K562 (cell line): ENCODE data around the gene NPR1. TPM values are rescaled to one million over a fixed set of nuclear protein-coding genes. Genes with fewer than 3 reads are reported as not detected.

Source experiments
- BRD9 ChIP-seq: fragments of 450-650 bp; IDR thresholded peaks from 2 replicates; pipeline ENCODE4 v1.6.1; 2018; ENCODE audit warnings: low read depth; ENCODE audit not compliant: partially characterized antibody
- CBFB ChIP-seq: sonication (generic); formaldehyde crosslinking; IDR thresholded peaks from 2 replicates; pipeline ENCODE4 v1.4.0; 2020; ENCODE audit warnings: mild to moderate bottlenecking, missing genetic modification reagents
- ILK ChIP-seq: fragments of 450-650 bp; IDR thresholded peaks from 2 replicates; pipeline ENCODE4 v1.6.1; 2016; ENCODE audit warnings: missing genetic modification characterization, low read depth, mild to moderate bottlenecking, missing compliant biosample characterization, moderate library complexity, borderline replicate concordance
- LEF1 ChIP-seq: fragments of 450-650 bp; IDR thresholded peaks from 2 replicates; pipeline ENCODE4 v1.6.1; 2016; ENCODE audit warnings: mild to moderate bottlenecking
- NEUROD1 ChIP-seq: fragments of 150-350 bp; IDR thresholded peaks from 2 replicates; pipeline ENCODE4 v1.6.1; 2014; ENCODE audit warnings: borderline replicate concordance, low read length, low read depth; ENCODE audit not compliant: partially characterized antibody
- NFIC ChIP-seq: fragments of 450-650 bp; IDR thresholded peaks from 2 replicates; pipeline ENCODE4 v1.6.1; 2017; ENCODE audit warnings: mild to moderate bottlenecking, inconsistent platforms
- PYGO2 ChIP-seq: fragments of 450-650 bp; IDR thresholded peaks from 2 replicates; pipeline ENCODE4 v1.6.1; 2016; ENCODE audit warnings: mild to moderate bottlenecking, missing genetic modification characterization, moderate library complexity, missing compliant biosample characterization
- RBM15 ChIP-seq: fragments of 200-400 bp; formaldehyde crosslinking; IDR thresholded peaks from 2 replicates; pipeline ENCODE4 v1.6.1; 2018; ENCODE audit warnings: mild to moderate bottlenecking, low read length, moderate library complexity; ENCODE audit not compliant: insufficient read depth
- RBM17 ChIP-seq: fragments of 200-400 bp; formaldehyde crosslinking; IDR thresholded peaks from 2 replicates; pipeline ENCODE4 v1.6.1; 2017; ENCODE audit warnings: low read depth, mild to moderate bottlenecking, low read length, borderline replicate concordance
- RBM25 ChIP-seq: fragments of 200-400 bp; formaldehyde crosslinking; IDR thresholded peaks from 2 replicates; pipeline ENCODE4 v1.6.1; 2018; ENCODE audit warnings: low read length, low read depth, moderate library complexity; ENCODE audit not compliant: severe bottlenecking
- XRCC3 ChIP-seq: fragments of 450-650 bp; IDR thresholded peaks from 2 replicates; pipeline ENCODE4 v1.6.1; 2017; ENCODE audit warnings: mild to moderate bottlenecking, moderate library complexity
- polyA plus RNA-seq, 8 experiments: library from polyadenylated mRNA; depleted of rRNA in 4 of 8; stranded (reverse) in 5 of 8; unstranded in 3 of 8; fragments of >200 nt; fragmentation: Nextera tagmentation in 2 of 8; fragmentation: Illumina TruSeq in 1 of 8; extraction: Ambion mirVana in 2 of 8; extraction: Trizol in 1 of 8; gene quantifications; 2 replicates each; pipeline versions ENCODE4 v1.2.1 to v1.2.3, GENCODE V29; 2011 to 2014; ENCODE audit warnings: inconsistent platforms in 1 of 8, missing spikeins in 1 of 8
- total RNA-seq, 7 experiments: library from RNA; depleted of rRNA in 6 of 7; stranded (reverse); fragments of >200 nt in 6 of 7; fragmentation: Illumina TruSeq in 2 of 7; extraction: Trizol in 2 of 7; gene quantifications; 2 replicates each; pipeline versions ENCODE4 v1.2.1 to v1.2.3, GENCODE V29; 2011 to 2021; ENCODE audit warnings: low replicate concordance in 1 of 7
- TF ChIP-seq, protein P1 (sequence below), 2 experiments: fragments of 450-650 bp in 1 of 2; sonication (generic) in 1 of 2; formaldehyde crosslinking in 1 of 2; IDR thresholded peaks; 2 replicates each; pipeline versions ENCODE4 v1.7.1 to v1.9.0; 2016 to 2022; ENCODE audit warnings: inconsistent platforms in 1 of 2, mild to moderate bottlenecking in 1 of 2, missing genetic modification reagents in 1 of 2
- TF ChIP-seq, protein P2 (sequence below): fragments of 450-650 bp; IDR thresholded peaks from 2 replicates; pipeline ENCODE4 v1.6.1; 2016; ENCODE audit warnings: antibody characterized with exemption

The NPR1 gene
- total and polyA plus RNA-seq, 9 of the 15 experiments (the other 6 are each of a cell fraction or from before 2014, with no cell fraction given), result 0.05 to 0.16 (median 0.06) TPM; not detected in 6

DNA sequence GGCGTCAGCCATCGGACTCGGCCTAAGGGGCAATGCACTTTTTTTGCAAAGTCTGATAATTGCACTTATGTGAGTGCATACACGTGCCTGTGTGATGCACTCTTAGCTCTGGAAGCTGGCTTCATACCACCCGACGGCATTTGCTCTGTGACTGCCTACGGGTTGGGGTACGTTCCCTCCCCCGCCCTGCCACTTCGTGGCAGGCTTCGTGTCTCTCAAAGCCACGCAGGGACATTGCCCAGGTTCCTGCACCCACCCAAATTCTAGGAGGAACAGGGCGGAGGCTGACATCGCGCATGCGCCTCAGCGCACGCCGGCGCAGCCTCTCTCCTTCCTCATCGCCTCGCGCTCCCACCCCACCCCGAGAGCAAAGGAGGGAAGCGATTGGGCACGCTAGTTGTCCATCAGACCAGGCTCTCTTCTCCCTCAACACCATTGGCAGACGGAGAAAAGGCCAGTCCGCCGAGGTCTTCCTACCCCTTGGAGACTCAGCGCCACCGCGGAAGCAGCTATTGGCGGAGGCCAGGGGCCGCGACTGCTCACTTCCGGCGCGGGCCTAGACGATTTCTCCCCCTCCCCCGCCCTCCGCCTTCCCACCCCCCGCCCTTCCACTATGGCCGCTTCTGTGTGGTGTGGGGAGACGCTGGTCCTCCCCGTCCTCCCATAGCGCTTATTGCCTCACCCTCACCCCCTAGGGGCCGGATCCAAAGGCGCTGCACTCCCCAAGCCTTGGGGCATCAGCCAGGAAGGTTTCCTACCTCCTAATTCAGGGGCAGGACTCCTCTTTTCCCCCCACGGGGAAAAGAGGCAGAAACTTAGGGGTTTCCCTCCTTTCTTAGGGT lies 49.2 kb downstream of the NPR1 start, which contains the start of gene INTS3 (continued):
- TF ChIP-seq, protein P1, sequence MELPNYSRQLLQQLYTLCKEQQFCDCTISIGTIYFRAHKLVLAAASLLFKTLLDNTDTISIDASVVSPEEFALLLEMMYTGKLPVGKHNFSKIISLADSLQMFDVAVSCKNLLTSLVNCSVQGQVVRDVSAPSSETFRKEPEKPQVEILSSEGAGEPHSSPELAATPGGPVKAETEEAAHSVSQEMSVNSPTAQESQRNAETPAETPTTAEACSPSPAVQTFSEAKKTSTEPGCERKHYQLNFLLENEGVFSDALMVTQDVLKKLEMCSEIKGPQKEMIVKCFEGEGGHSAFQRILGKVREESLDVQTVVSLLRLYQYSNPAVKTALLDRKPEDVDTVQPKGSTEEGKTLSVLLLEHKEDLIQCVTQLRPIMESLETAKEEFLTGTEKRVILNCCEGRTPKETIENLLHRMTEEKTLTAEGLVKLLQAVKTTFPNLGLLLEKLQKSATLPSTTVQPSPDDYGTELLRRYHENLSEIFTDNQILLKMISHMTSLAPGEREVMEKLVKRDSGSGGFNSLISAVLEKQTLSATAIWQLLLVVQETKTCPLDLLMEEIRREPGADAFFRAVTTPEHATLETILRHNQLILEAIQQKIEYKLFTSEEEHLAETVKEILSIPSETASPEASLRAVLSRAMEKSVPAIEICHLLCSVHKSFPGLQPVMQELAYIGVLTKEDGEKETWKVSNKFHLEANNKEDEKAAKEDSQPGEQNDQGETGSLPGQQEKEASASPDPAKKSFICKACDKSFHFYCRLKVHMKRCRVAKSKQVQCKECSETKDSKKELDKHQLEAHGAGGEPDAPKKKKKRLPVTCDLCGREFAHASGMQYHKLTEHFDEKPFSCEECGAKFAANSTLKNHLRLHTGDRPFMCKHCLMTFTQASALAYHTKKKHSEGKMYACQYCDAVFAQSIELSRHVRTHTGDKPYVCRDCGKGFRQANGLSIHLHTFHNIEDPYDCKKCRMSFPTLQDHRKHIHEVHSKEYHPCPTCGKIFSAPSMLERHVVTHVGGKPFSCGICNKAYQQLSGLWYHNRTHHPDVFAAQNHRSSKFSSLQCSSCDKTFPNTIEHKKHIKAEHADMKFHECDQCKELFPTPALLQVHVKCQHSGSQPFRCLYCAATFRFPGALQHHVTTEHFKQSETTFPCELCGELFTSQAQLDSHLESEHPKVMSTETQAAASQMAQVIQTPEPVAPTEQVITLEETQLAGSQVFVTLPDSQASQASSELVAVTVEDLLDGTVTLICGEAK (IDR thresholded peaks at IDR 0.05), result peak; percentile 90
- TF ChIP-seq, protein P1 (CRISPR knock-in tag; IDR thresholded peaks at IDR 0.05), result no peak
- TF ChIP-seq NEUROD1, result peak; percentile 89
- no peak for TF ChIP-seq XRCC3
- TF ChIP-seq NFIC, result no peak
- TF ChIP-seq, protein P2, sequence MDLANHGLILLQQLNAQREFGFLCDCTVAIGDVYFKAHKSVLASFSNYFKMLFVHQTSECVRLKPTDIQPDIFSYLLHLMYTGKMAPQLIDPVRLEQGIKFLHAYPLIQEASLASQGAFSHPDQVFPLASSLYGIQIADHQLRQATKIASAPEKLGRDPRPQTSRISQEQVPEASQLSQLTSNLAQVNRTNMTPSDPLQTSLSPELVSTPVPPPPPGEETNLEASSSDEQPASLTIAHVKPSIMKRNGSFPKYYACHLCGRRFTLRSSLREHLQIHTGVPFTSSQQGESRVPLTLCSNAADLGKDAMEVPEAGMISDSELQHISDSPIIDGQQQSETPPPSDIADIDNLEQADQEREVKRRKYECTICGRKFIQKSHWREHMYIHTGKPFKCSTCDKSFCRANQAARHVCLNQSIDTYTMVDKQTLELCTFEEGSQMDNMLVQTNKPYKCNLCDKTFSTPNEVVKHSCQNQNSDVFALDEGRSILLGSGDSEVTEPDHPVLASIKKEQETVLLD, result peak; percentile 93
- TF ChIP-seq CBFB, result no peak
- TF ChIP-seq BRD9, result no peak
- no peak for TF ChIP-seq LEF1
- no peak for TF ChIP-seq RBM15
- no peak for TF ChIP-seq PYGO2 (tag)
- peak; percentile 87 for TF ChIP-seq RBM25
- TF ChIP-seq ILK (tag), result no peak
- TF ChIP-seq RBM17, result no peak
